GM12874 (cell line): ENCODE measurements around the gene YTHDF1.

Source experiments
- TF ChIP-seq, protein P1 (sequence below): IDR thresholded peaks from 2 replicates; pipeline ENCODE4 v1.5.1; 2011; ENCODE audit warnings: low read depth, mild to moderate bottlenecking, control low read depth, low read length, moderate library complexity; ENCODE audit not compliant: insufficient read depth

YTHDF1 gene

GRCh38 chr20:63163171-63163570, 52.8 kb downstream of the YTHDF1 start:
- TF ChIP-seq, protein P1, sequence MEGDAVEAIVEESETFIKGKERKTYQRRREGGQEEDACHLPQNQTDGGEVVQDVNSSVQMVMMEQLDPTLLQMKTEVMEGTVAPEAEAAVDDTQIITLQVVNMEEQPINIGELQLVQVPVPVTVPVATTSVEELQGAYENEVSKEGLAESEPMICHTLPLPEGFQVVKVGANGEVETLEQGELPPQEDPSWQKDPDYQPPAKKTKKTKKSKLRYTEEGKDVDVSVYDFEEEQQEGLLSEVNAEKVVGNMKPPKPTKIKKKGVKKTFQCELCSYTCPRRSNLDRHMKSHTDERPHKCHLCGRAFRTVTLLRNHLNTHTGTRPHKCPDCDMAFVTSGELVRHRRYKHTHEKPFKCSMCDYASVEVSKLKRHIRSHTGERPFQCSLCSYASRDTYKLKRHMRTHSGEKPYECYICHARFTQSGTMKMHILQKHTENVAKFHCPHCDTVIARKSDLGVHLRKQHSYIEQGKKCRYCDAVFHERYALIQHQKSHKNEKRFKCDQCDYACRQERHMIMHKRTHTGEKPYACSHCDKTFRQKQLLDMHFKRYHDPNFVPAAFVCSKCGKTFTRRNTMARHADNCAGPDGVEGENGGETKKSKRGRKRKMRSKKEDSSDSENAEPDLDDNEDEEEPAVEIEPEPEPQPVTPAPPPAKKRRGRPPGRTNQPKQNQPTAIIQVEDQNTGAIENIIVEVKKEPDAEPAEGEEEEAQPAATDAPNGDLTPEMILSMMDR: no peak

- TF ChIP-seq, protein P1: no peak
Observed at GRCh38 chr20:63162206-63162795, 53.6 kb downstream of the YTHDF1 start.

DNA sequence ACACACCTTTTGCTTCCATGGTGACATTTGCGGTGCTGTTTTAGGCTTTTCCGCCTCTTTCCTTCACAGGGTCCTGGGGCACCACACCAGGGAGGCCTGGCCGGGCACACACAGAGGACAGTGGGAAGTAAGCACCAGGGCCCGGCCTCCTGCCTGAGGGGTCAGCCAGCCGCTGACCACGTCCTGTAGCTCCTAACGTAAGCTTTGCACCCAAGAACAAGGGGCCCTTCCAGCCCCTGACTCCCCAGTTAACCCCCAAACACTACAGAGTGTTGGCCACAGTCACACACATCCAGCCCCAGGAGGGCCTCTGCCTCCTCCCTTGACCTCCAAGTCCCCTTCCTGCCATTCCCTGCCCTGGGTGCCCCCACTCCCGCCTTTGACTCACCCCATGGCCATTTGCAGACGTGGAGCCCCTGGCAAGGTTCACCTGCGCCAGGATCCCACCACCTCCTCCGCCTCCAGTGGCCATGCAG, 54.7 kb downstream of the YTHDF1 start:
- TF ChIP-seq, protein P1: no peak

GRCh38 chr20:63160641-63161175, 55.2 kb downstream of the YTHDF1 start:
- TF ChIP-seq, protein P1: no peak

DNA sequence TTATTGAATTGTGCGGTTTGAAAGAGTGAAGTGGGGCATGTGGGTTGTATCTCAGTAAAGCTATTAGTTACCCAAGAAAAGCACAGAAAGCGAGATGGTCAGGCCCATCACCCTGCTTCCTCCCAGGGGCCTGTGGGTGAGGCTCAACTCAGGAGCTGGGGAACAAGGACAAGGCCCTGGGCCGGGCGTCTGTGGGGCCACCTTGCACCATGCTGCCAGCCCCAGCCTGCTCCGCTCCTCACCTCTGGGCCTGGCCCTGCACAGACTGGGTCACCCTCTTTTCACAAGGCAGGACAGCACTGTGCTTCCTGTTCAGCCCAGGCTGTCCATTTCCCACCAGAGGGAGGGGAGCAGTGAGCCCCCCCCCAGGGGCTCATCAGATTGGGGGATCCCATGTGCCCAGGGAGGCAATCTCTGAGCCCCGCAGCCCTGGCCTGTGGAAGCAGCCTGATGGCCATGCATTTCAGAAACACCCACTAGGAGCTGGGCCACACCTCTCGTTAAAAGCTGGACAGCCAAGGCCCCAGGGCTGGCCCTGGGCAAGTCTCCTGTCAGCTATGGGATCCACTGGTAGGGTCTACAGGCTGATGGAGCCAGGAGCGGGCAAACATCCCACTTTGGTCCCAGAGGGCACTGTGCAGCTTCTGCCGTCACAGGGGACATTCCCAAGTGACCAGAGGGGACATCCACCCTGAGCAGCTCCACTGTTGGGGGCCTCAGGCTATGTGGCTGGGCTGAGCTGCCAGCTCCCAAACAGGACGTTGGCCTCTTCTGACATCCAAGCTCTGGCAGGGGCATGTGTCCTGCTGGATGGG, 55.9 kb downstream of the YTHDF1 start:
- TF ChIP-seq, protein P1: no peak

- TF ChIP-seq, protein P1: no peak
Observed at GRCh38 chr20:63158845-63159244, 57.1 kb downstream of the YTHDF1 start.

DNA sequence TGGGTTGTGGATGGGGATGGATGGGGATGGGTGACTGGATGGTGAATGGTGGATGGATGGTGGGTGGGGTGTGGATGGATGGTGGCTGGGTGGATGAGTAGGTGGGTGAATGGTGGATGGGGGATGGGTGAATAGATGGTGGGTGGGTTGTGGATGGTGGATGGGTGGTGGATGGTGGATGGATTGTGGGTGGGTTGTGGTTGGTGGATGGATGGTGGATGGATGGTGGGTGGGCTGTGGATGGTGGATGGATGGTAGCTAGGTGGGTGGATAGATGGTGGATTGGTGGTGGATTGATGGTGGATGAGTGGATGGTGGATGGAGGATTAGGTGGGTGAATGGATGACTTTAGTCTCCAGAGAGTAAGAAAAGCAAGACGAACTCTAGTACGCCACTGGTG, 57.6 kb downstream of the YTHDF1 start:
- TF ChIP-seq, protein P1: no peak
